ENCODE measurements around the gene MX2.

DNA sequence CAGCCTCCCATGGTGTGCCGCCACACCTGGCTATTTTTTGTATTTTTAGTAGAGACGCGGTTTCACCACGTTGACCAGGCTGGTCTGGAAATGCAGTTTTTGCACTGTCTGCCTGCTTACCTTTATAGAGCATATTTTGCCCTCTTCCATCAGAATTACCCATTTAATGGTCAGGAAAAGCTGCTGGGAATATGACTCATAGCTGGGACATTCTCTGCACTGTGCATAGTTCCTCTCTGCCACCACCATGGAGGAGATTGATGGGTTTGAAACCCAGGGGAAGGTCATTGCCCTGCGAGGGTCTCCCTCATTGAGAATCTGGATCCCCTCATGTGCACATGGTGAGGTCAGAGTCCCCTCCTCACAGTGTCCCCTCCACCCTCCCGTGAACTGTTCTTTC is 96.3 kb downstream of the MX2 start:
- no peak for TF ChIP-seq MAX (IDR thresholded peaks at IDR 0.05; ENCODE audit: low read depth, low read length)
- no peak for TF ChIP-seq MYC (IDR thresholded peaks at IDR 0.05; ENCODE audit: insufficient read depth, insufficient read length, insufficient replicate concordance, low read length, severe bottlenecking)
- TF ChIP-seq ETV6 (conservative IDR thresholded peaks at IDR 0.05 in 1 of 2, IDR thresholded peaks at IDR 0.05 in 1 of 2; ENCODE audit: borderline replicate concordance in 1 of 2, low read depth in 1 of 2) = no peak
- TF ChIP-seq, protein P1, sequence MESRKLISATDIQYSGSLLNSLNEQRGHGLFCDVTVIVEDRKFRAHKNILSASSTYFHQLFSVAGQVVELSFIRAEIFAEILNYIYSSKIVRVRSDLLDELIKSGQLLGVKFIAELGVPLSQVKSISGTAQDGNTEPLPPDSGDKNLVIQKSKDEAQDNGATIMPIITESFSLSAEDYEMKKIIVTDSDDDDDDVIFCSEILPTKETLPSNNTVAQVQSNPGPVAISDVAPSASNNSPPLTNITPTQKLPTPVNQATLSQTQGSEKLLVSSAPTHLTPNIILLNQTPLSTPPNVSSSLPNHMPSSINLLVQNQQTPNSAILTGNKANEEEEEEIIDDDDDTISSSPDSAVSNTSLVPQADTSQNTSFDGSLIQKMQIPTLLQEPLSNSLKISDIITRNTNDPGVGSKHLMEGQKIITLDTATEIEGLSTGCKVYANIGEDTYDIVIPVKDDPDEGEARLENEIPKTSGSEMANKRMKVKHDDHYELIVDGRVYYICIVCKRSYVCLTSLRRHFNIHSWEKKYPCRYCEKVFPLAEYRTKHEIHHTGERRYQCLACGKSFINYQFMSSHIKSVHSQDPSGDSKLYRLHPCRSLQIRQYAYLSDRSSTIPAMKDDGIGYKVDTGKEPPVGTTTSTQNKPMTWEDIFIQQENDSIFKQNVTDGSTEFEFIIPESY (IDR thresholded peaks at IDR 0.05) = no peak
- no peak for TF ChIP-seq ATF2 (IDR thresholded peaks at IDR 0.05; ENCODE audit: low read length)
- TF ChIP-seq POLR2A (IDR thresholded peaks at IDR 0.05; ENCODE audit: low read depth, low read length) = no peak
- no peak for TF ChIP-seq ZBTB11 (CRISPR knock-in tag; IDR thresholded peaks at IDR 0.05)
- no peak for TF ChIP-seq EP300 (IDR thresholded peaks at IDR 0.05; ENCODE audit: borderline replicate concordance in 1 of 2, control insufficient read depth in 1 of 2, low read depth in 2 of 2, low read length in 2 of 2)
- no peak for TF ChIP-seq ZNF622 (IDR thresholded peaks at IDR 0.05)
- no peak for TF ChIP-seq NFIC (IDR thresholded peaks at IDR 0.05; ENCODE audit: low read depth, low read length)
- TF ChIP-seq CTCF (IDR thresholded peaks at IDR 0.05 in 2 of 3, conservative IDR thresholded peaks at IDR 0.05 in 1 of 3; ENCODE audit: control insufficient read depth in 2 of 3, extremely low read depth in 1 of 3, insufficient read depth in 1 of 3, low read depth in 3 of 3, low read length in 3 of 3) = no peak

Measured in GM12878 (cell line).